PC-3 (cell line): ENCODE measurements around the gene CDK15. TPM values are rescaled to one million over a fixed set of nuclear protein-coding genes. Genes with fewer than 3 reads are reported as not detected.

ENCODE experiments used
- ATAC-seq: fragments of 200-7000 bp; cut with Tn5 transposase; 2 replicates; pipeline ENCODE4 v1.9.1; 2020; ENCODE audit warnings: mild to moderate bottlenecking, moderate library complexity
- BruUV-seq: library from RNA; stranded (reverse); fragments of 400-500 nt; replicated peaks from 2 replicates; lab custom pipeline; 2021; lab: Mats Ljungman, UMichigan
- CTCF ChIA-PET: fragments of 300-600 bp; sonication (Branson Sonifier 250); formaldehyde crosslinking; loops from one replicate; lab custom pipeline; 2022; ENCODE audit warnings: antibody characterized with exemption; lab: Charles Lee
- POLR2A ChIA-PET: fragments of 300-600 bp; sonication (Branson Sonifier 250); formaldehyde crosslinking; loops from one replicate; lab custom pipeline; 2022; ENCODE audit warnings: antibody characterized with exemption; ENCODE audit not compliant: unreplicated experiment; lab: Charles Lee
- DNase-seq: peaks from one replicate; pipeline ENCODE4 v3.0.0-alpha.2; 2015
- H2AFZ ChIP-seq: fragments of 300-600 bp; sonication (generic); 2 replicates; pipeline ENCODE4 v1.6.0; 2016; ENCODE audit warnings: antibody characterized with exemption, low read length
- H3F3A ChIP-seq: fragments of 300-600 bp; sonication (generic); one replicate; pipeline ENCODE4 v1.6.0; 2017; ENCODE audit warnings: antibody characterized with exemption, low read length, control low read depth, mild to moderate bottlenecking; ENCODE audit not compliant: unreplicated experiment
- H3K27ac ChIP-seq: fragments of 300-600 bp; sonication (generic); 2 replicates; pipeline ENCODE4 v1.5.1; 2016; ENCODE audit warnings: mild to moderate bottlenecking, low read length
- H3K27me3 ChIP-seq: fragments of 300-600 bp; sonication (generic); 2 replicates; pipeline ENCODE4 v1.6.1; 2016; ENCODE audit warnings: low read length, mixed read lengths
- H3K36me3 ChIP-seq: fragments of 300-600 bp; sonication (generic); 2 replicates; pipeline ENCODE4 v1.6.1; 2016; ENCODE audit warnings: low read depth, mixed run types, low read length, mixed read lengths
- H3K4me1 ChIP-seq: fragments of 300-600 bp; sonication (generic); 2 replicates; pipeline ENCODE4 v1.5.1; 2016; ENCODE audit warnings: low read length; ENCODE audit not compliant: insufficient read depth
- H3K4me2 ChIP-seq: fragments of 300-600 bp; sonication (generic); 2 replicates; pipeline ENCODE4 v1.6.0; 2016; ENCODE audit warnings: low read length
- H3K4me3 ChIP-seq: fragments of 300-600 bp; sonication (generic); 2 replicates; pipeline ENCODE4 v1.5.1; 2016; ENCODE audit warnings: mild to moderate bottlenecking, low read length, mixed read lengths
- H3K79me2 ChIP-seq: fragments of 300-600 bp; sonication (generic); 2 replicates; pipeline ENCODE4 v1.6.1; 2017; ENCODE audit warnings: low read length, mixed read lengths
- H3K9ac ChIP-seq: fragments of 300-600 bp; sonication (generic); 2 replicates; pipeline ENCODE4 v1.6.0; 2016; ENCODE audit warnings: mild to moderate bottlenecking, low read length
- H3K9me2 ChIP-seq: fragments of 300-600 bp; sonication (generic); replicated peaks from 2 replicates; pipeline ENCODE4 v1.6.1; 2016; ENCODE audit warnings: mixed run types, low read length, mixed read lengths
- H3K9me3 ChIP-seq: fragments of 300-600 bp; sonication (generic); 2 replicates; pipeline ENCODE4 v1.6.1; 2016; ENCODE audit warnings: low read length, mixed read lengths
- H4K20me1 ChIP-seq: fragments of 300-600 bp; sonication (generic); 2 replicates; pipeline ENCODE4 v1.6.1; 2016; ENCODE audit warnings: low read length, mixed read lengths
- EZH2 ChIP-seq: fragments of 300-600 bp; sonication (generic); IDR thresholded peaks from one replicate; pipeline ENCODE4 v1.6.1; 2017; ENCODE audit warnings: antibody characterized with exemption, mild to moderate bottlenecking, low read length; ENCODE audit not compliant: unreplicated experiment
- EZH2phosphoT487 ChIP-seq: fragments of 300-600 bp; sonication (generic); IDR thresholded peaks from 2 replicates; pipeline ENCODE4 v1.6.1; 2018; ENCODE audit warnings: mild to moderate bottlenecking, antibody characterized with exemption, low read length, borderline replicate concordance
- intact Hi-C: fragments of 100-400 bp; cut with micrococcal nuclease; formaldehyde crosslinking; loops from 2 replicates; pipeline ENCODE4 v1.9.0; 2023
- total RNA-seq: library from RNA; depleted of rRNA; stranded (reverse); fragments of >200 nt; gene quantifications from 2 replicates; pipeline ENCODE4 v1.2.3, GENCODE V29; 2014
- TF ChIP-seq, protein P1 (sequence below): fragments of 300-600 bp; sonication (generic); conservative IDR thresholded peaks from 2 replicates; pipeline ENCODE4 v1.5.1; 2017; ENCODE audit warnings: antibody characterized with exemption, low read depth, mild to moderate bottlenecking, low read length

CDK15 gene
- total RNA-seq, 1 experiment from 2014 or later, result 2.4 TPM

GRCh38 chr2:201857326-201857725 is 51.0 kb downstream of the CDK15 start:
- BruUV-seq, result no TSS peak
- ChIA-PET POLR2A (no interaction called here), CTCF (no interaction called here)
- H3K9ac ChIP-seq, result no peak overlapping the region
- no peaks in the 10 kb centered on the region for H3K9me3 ChIP-seq
- no peak overlapping the region for H3K4me2 ChIP-seq
- no peaks in the 10 kb centered on the region for H3K27me3 ChIP-seq
- intact Hi-C loops, result no loop called here
- H2AFZ ChIP-seq, result no peak overlapping the region
- no peak overlapping the region for H3K4me3 ChIP-seq
- H4K20me1 ChIP-seq, result no peaks in the 10 kb centered on the region
- no peak overlapping the region for H3K27ac ChIP-seq
- peaks cover 32% of the 10 kb centered on the region for H3K4me1 ChIP-seq
- ATAC-seq (no peak), DNase-seq (no peak)
- H3K9me2 ChIP-seq, result no peaks in the 10 kb centered on the region
- no peaks in the 10 kb centered on the region for H3K36me3 ChIP-seq
- TF ChIP-seq EZH2phosphoT487 (no peak), EZH2 (no peak)
- TF ChIP-seq, protein P1, sequence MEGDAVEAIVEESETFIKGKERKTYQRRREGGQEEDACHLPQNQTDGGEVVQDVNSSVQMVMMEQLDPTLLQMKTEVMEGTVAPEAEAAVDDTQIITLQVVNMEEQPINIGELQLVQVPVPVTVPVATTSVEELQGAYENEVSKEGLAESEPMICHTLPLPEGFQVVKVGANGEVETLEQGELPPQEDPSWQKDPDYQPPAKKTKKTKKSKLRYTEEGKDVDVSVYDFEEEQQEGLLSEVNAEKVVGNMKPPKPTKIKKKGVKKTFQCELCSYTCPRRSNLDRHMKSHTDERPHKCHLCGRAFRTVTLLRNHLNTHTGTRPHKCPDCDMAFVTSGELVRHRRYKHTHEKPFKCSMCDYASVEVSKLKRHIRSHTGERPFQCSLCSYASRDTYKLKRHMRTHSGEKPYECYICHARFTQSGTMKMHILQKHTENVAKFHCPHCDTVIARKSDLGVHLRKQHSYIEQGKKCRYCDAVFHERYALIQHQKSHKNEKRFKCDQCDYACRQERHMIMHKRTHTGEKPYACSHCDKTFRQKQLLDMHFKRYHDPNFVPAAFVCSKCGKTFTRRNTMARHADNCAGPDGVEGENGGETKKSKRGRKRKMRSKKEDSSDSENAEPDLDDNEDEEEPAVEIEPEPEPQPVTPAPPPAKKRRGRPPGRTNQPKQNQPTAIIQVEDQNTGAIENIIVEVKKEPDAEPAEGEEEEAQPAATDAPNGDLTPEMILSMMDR, result no peak
- no peaks in the 10 kb centered on the region for H3K79me2 ChIP-seq
- H3F3A ChIP-seq, result no peaks in the 10 kb centered on the region

DNA sequence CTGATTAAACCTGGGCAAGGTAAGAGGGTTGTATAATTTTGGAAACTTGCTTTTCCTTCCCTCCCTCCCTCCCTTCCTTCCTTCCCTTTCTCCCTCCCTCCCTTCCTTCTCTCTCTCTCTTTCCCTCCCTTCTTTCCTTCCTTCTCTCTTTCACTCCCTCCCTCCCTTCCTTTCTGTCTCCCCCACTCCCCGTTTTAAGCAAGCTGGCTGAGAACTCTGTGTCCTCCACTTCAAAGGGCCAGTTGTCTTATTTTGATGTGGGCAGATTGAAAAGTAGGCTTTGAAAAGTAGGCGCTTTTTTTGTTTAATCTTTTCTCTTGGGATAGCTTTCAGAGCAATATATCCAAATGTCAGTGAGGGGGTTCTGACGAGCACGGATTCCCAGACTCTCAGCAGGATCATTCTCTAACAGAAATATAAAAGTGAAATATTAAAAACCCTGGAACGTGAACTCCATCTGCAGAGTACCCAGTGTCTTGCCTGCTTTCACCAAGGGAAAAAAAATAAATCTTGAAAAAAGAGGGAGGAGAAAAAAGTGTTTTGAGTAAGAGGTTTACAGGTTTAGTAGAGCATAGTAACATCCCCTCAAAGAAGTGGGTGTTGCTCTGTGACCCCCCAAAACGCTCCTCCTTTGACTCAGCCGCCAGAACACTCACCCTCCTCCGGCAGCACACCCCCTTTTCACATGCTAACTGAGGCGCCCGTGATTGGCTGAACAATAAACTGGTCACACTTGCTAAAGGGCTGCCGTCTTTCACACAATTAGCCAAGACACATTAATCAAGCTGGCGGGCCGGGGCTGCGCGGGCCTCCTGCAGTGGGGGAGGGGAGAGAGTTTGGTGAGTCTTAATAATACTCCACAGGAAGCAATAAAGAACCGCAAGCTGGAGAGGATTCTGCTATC is 52.2 kb downstream of the CDK15 start:
- ATAC-seq, result no peak
- DNase-seq, result no peak
- H3K79me2 ChIP-seq, result no peaks in the 10 kb centered on the region
- H3K9ac ChIP-seq, result no peak overlapping the region
- no peaks in the 10 kb centered on the region for H3K36me3 ChIP-seq
- BruUV-seq, result no TSS peak
- intact Hi-C loops, result no loop called here
- no peak overlapping the region for H3K4me3 ChIP-seq
- H3K9me3 ChIP-seq, result no peaks in the 10 kb centered on the region
- ChIA-PET CTCF (no interaction called here), POLR2A (no interaction called here)
- TF ChIP-seq, protein P1, result no peak
- TF ChIP-seq EZH2 (no peak), EZH2phosphoT487 (no peak)
- no peak overlapping the region for H3K4me2 ChIP-seq
- H3K4me1 ChIP-seq, result peaks cover 20% of the 10 kb centered on the region
- no peaks in the 10 kb centered on the region for H3K27me3 ChIP-seq
- no peaks in the 10 kb centered on the region for H4K20me1 ChIP-seq
- no peak overlapping the region for H2AFZ ChIP-seq
- H3K9me2 ChIP-seq, result no peaks in the 10 kb centered on the region
- no peaks in the 10 kb centered on the region for H3F3A ChIP-seq
- H3K27ac ChIP-seq, result no peak overlapping the region

DNA sequence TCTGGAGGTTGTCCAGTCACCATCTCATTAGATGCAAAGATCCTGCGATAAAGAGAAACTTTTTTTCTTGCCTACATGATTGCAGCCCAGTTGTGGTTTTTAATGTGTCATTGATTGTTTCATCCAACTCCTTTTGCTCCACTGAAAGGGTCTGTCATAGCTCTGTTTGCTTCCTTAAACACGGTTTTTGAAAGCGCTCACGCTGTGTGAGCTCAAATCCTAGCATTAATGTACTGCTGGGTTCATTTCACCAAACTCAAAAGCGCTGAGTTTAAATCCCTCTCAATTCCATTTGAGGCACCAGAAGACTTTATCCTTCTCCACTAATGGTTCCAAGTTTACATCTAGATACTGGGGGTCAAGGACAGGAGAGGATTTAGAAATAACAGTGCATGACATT is 53.6 kb downstream of the CDK15 start:
- no peaks in the 10 kb centered on the region for H3K9me3 ChIP-seq
- H3K27me3 ChIP-seq, result no peaks in the 10 kb centered on the region
- H3F3A ChIP-seq, result no peaks in the 10 kb centered on the region
- CTCF ChIA-PET, result interaction anchor here (0.5 kb wide), 1 partner anchor 318 kb away, joined by 5 read pairs; no protein-coding TSS in a partner anchor
- POLR2A ChIA-PET, result no interaction called here
- intact Hi-C loops, result loop anchor here (1.0 kb wide), 5 partner anchors 64 to 318 kb away; no protein-coding TSS in a partner anchor
- H3K9me2 ChIP-seq, result no peaks in the 10 kb centered on the region
- no peak for DNase-seq
- no peak overlapping the region for H3K9ac ChIP-seq
- no peak overlapping the region for H3K4me3 ChIP-seq
- H4K20me1 ChIP-seq, result no peaks in the 10 kb centered on the region
- H3K4me1 ChIP-seq, result peaks cover 6% of the 10 kb centered on the region
- BruUV-seq, result no TSS peak
- H3K27ac ChIP-seq, result no peak overlapping the region
- no peaks in the 10 kb centered on the region for H3K79me2 ChIP-seq
- H2AFZ ChIP-seq, result no peak overlapping the region
- no peaks in the 10 kb centered on the region for H3K36me3 ChIP-seq
- H3K4me2 ChIP-seq, result no peak overlapping the region
- TF ChIP-seq EZH2, result no peak
- TF ChIP-seq, protein P1, result no peak
- TF ChIP-seq EZH2phosphoT487, result no peak
- no peak for ATAC-seq
